Measurements from ENCODE around the gene CCDC167. TPM values are rescaled to one million over a fixed set of nuclear protein-coding genes. Genes with fewer than 3 reads are reported as not detected.

The CCDC167 gene
- total and polyA plus RNA-seq, 2 of the 8 experiments (the other 6 are each of a cell fraction or from before 2014, with no cell fraction given): 11.0 to 26.5 TPM

- no peak overlapping the region for H2AFZ ChIP-seq (ENCODE audit: low read length)
- FAIRE-seq (no peak), DNase-seq (ENCODE audit: low read depth in 1 of 2, low spot score in 2 of 2) (no peak)
- H3K4me3 ChIP-seq (ENCODE audit: extremely low read depth in 1 of 4, insufficient read depth in 2 of 4, low read depth in 3 of 4, low read length in 4 of 4): no peak overlapping the region
- no peaks in the 10 kb centered on the region for H3K9me3 ChIP-seq (ENCODE audit: insufficient read depth in 2 of 2, low read depth in 1 of 2, low read length in 1 of 2)
- H4K91ac ChIP-seq (replicated peaks; ENCODE audit: insufficient read length, low read length): no peak overlapping the region
- CTCF ChIA-PET (ENCODE audit: partially characterized antibody): interaction anchor here (1.0 to 1.7 kb wide), 2 partner anchors 11 to 15 kb away, joined by 3 to 4 read pairs; no protein-coding TSS in a partner anchor
- no peak overlapping the region for H2BK12ac ChIP-seq (ENCODE audit: low read depth, low read length)
- H4K8ac ChIP-seq (ENCODE audit: extremely low read depth, insufficient read depth, low read length): no peak overlapping the region
- H3K4ac ChIP-seq (replicated peaks; ENCODE audit: insufficient read length, low read depth, low read length): no peak overlapping the region
- no peak overlapping the region for H2BK120ac ChIP-seq (replicated peaks; ENCODE audit: low read depth, low read length)
- no peak overlapping the region for H3K18ac ChIP-seq (ENCODE audit: extremely low read depth, low read length)
- 88% methylated on average over 4 of the region's 4 CpGs; no CpG with 5 or more reads in 1 of the 2 experiments for WGBS, 2 experiments (ENCODE audit: extremely low coverage in 1 of 2, insufficient coverage in 1 of 2, insufficient read length in 1 of 2, insufficient replicate concordance in 2 of 2, low coverage in 1 of 2, low lambda C conversion rate in 2 of 2, missing lambda C conversion rate in 1 of 2)
- H3K79me2 ChIP-seq (ENCODE audit: control insufficient read depth in 1 of 2, insufficient read depth in 2 of 2, low read length in 2 of 2): no peaks in the 10 kb centered on the region
- peaks cover 5 to 41% (median 10%) of the 10 kb centered on the region in 4 experiments; a peak in 5 of 8 replicates for H3K36me3 ChIP-seq (ENCODE audit: control insufficient read depth in 2 of 4, insufficient read depth in 4 of 4, low read length in 3 of 4)
- no peak overlapping the region for H2BK20ac ChIP-seq (ENCODE audit: low read length)
- POLR2A ChIA-PET (ENCODE audit: partially characterized antibody): no interaction called here
- no peak overlapping the region for H3K23ac ChIP-seq (ENCODE audit: insufficient read length)
- H3K4me1 ChIP-seq (replicated peaks in 1 of 4; ENCODE audit: control insufficient read depth in 3 of 4, insufficient read depth in 4 of 4, low read length in 3 of 4): no peaks in the 10 kb centered on the region
- H2BK15ac ChIP-seq (ENCODE audit: low read length): no peak overlapping the region
- H3K27ac ChIP-seq (ENCODE audit: low read depth, low read length): no peak overlapping the region
- no peak overlapping the region for H3K14ac ChIP-seq (ENCODE audit: insufficient read length)
- TF ChIP-seq JUN (IDR thresholded peaks at IDR 0.05; ENCODE audit: low read depth, low read length) (no peak), SRF (IDR thresholded peaks at IDR 0.05; ENCODE audit: low read depth, low read length) (no peak), USF2 (IDR thresholded peaks at IDR 0.05; ENCODE audit: low read length) (no peak), SIRT6 (IDR thresholded peaks at IDR 0.05; ENCODE audit: low read length) (no peak), BCL11A (IDR thresholded peaks at IDR 0.05; ENCODE audit: low read depth in 2 of 2, low read length in 2 of 2) (no peak), EP300 (IDR thresholded peaks at IDR 0.05; ENCODE audit: borderline replicate concordance in 1 of 2, low read depth in 2 of 2, low read length in 2 of 2) (no peak), TBP (IDR thresholded peaks at IDR 0.05; ENCODE audit: low read depth, low read length) (no peak)
- H3K9ac ChIP-seq (replicated peaks in 1 of 4; ENCODE audit: extremely low read depth in 1 of 4, low read depth in 3 of 4, low read length in 3 of 4): no peak overlapping the region
- no peaks in the 10 kb centered on the region for H3K79me1 ChIP-seq (ENCODE audit: low read depth, low read length)
- no peak overlapping the region for H4K5ac ChIP-seq (ENCODE audit: insufficient read length, low read depth, low read length)
- no peak overlapping the region for H2BK5ac ChIP-seq (ENCODE audit: low read depth, low read length)
- H4K20me1 ChIP-seq (replicated peaks in 1 of 2; ENCODE audit: control insufficient read depth in 1 of 2, insufficient read depth in 2 of 2, low read length in 2 of 2): peaks cover 0 to 3% of the 10 kb centered on the region in 2 experiments
- H3K4me2 ChIP-seq (ENCODE audit: insufficient read depth in 1 of 2, low read depth in 2 of 2, low read length in 2 of 2): no peak overlapping the region
- H3K23me2 ChIP-seq (ENCODE audit: low read depth, low read length): no peaks in the 10 kb centered on the region
- no peak overlapping the region for H2AK5ac ChIP-seq (ENCODE audit: low read depth, low read length)
- H3K56ac ChIP-seq (replicated peaks; ENCODE audit: insufficient read length, low read depth, low read length): no peak overlapping the region
- H3K27me3 ChIP-seq (replicated peaks in 1 of 4; ENCODE audit: control insufficient read depth in 3 of 4, extremely low read depth in 1 of 4, insufficient read depth in 3 of 4, low read length in 3 of 4): no peaks in the 10 kb centered on the region
These were observed 25.4 kb downstream of the CCDC167 start for GRCh38 chr6:37474316-37474715.
